ENCODE measurements around the gene CREB3L4.
"Not testable (repeated sequence)": the region's sequence is repeated elsewhere in the genome, so short reads cannot be mapped to it uniquely, and the experiment has no call there.

Gene CREB3L4

GRCh38 chr1:153958111-153958960, 9.4 kb upstream of the CREB3L4 start, which contains the start of gene CRTC2:
Gene CRTC2 (minus strand): TSS chr1:153958612. CDS start chr1:153958497, 115 bp downstream.
- in situ Hi-C loops (cut with HindIII; ENCODE audit: low sequenced_read_pairs), result no loop called here

GRCh38 chr1:153958961-153959260, 8.8 kb upstream of the CREB3L4 start:
- in situ Hi-C loops (cut with HindIII; ENCODE audit: low sequenced_read_pairs), result no loop called here

DNA sequence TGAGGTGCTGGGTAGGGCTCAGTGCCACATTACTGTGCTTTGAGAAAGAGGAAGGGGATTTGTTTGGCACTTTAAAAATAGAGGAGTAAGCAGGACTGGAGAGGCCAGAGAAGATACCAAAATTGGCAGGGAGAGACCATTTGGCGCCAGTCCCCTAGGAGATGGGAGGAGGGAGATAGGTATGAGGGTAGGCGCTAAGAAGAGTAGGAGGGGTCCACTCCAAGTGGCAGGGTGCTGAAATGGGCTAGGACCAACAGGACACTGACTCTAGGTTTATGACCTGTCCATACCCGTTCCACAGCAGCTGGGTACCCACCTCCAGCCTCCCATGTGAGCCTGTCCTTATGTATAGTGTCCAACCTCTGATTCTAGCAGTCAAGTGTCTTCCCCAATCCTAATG, 8.2 kb upstream of the CREB3L4 start:
- in situ Hi-C loops (cut with HindIII; ENCODE audit: low sequenced_read_pairs), result no loop called here

GRCh38 chr1:153960206-153960605, 7.5 kb upstream of the CREB3L4 start:
- in situ Hi-C loops (cut with HindIII; ENCODE audit: low sequenced_read_pairs), result no loop called here

DNA sequence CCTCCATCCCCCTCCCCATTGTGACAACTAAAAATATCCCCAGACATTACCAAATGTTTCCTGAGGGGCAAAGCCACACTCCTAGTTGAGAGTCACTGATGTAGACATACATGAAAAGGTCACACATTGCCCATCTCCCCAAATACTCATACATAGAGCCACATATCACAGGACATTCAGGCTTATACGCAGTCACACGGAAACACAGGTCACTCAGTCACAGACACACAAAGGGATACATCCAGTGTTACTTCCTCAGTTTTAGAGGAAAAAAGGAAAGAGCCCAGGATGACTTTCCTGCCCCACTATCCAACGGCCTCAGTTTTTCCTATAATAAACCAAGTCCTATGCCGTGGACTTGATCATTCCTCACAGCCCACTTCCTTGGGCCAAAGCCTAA, 6.3 kb upstream of the CREB3L4 start:
- in situ Hi-C loops (cut with HindIII; ENCODE audit: low sequenced_read_pairs), result no loop called here

GRCh38 chr1:153962088-153963029, 5.3 kb upstream of the CREB3L4 start:
- in situ Hi-C loops (cut with HindIII; ENCODE audit: low sequenced_read_pairs), result no loop called here

- in situ Hi-C loops (cut with HindIII; ENCODE audit: low sequenced_read_pairs), result no loop called here
Measured at GRCh38 chr1:153963030-153963849, 4.5 kb upstream of the CREB3L4 start, which contains the start of gene SLC39A1. Gene SLC39A1 (minus strand): TSS chr1:153963537. CDS start chr1:153962715, 822 bp downstream.

DNA sequence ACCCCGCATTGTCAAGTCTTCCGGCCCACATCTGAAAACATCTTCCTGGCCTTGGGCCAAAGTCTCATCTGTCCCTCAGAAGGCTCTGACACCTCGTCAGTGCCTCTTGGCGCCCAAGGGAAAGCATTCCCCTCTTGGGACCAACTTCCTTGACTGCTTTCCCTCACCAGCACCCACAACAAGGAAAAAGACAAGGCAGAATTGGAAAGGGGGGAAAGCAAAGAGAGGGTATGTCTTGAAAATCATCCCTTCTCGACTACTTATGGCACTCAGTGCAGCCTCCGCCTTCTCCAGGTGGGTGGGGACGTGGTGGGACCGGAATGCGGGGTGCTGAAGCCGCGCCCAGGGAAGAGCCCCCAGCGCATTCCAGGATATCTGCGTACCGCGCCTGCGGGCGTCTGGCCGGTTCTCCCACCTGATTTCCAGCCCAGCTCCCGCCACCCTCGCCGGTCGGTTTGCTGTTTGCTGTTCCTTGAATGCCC, 3.8 kb upstream of the CREB3L4 start:
- in situ Hi-C loops (cut with HindIII; ENCODE audit: low sequenced_read_pairs), result no loop called here

- in situ Hi-C loops (cut with HindIII; ENCODE audit: low sequenced_read_pairs), result no loop called here
Measured at GRCh38 chr1:153968000-153968363, 280 bp downstream of the CREB3L4 start.

DNA sequence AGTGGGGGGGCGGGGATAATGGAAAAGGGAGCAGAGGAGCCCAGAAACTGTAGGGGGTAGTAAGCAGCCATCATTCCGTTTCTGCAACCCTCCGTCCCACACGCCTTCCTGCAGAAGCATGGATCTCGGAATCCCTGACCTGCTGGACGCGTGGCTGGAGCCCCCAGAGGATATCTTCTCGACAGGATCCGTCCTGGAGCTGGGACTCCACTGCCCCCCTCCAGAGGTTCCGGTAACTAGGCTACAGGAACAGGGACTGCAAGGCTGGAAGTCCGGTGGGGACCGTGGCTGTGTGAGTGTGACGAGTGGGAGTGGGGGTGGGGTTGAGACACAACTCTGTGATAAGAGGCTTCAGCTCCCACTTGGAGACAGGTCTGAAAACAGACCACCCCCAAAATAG, 706 bp downstream of the CREB3L4 start:
- in situ Hi-C loops (cut with HindIII; ENCODE audit: low sequenced_read_pairs), result no loop called here

GRCh38 chr1:153968972-153969371, 1.3 kb downstream of the CREB3L4 start:
- in situ Hi-C loops (cut with HindIII; ENCODE audit: low sequenced_read_pairs), result no loop called here

GRCh38 chr1:153970346-153970745, 2.6 kb downstream of the CREB3L4 start:
- in situ Hi-C loops (cut with HindIII; ENCODE audit: low sequenced_read_pairs), result no loop called here

GRCh38 chr1:153973071-153973470, 5.4 kb downstream of the CREB3L4 start:
- in situ Hi-C loops (cut with HindIII; ENCODE audit: low sequenced_read_pairs), result no loop called here

DNA sequence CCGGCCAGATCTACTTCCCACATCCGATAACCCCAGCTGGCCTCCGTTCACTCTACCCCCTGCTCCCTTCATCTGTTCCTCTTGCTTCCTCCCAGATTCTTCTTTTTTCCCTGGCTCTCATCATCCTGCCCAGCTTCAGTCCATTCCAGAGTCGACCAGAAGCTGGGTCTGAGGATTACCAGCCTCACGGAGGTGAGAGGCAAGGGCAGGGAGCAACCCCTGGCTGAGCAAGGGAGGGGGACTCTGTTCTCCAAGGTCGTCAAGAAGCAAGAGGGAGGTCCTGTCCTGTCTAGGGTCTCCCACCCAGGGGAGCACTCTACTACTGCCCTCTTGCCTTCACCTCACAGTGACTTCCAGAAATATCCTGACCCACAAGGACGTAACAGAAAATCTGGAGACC, 5.8 kb downstream of the CREB3L4 start:
- in situ Hi-C loops (cut with HindIII; ENCODE audit: low sequenced_read_pairs), result no loop called here

DNA sequence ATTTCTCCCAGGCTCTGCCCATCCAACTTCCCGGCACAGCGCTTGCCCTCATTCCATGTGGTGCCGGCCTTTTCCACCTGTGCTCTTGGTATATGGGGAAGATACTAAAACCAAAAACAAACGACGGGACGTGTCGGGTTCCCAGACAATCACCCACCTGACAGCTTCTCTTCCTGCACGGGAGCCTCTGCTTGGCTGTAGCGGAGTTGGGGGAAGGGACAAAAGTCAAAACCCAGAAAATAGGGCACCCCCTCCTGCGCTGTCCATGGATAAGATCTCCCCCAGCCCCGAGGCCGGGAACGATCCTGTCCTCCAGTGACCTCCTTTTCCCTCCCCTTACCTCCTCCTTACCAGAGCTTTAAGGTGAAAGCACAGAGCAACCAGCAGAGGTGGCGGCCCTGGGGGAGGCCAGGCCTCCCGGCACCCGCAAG, 9.1 kb downstream of the CREB3L4 start:
- in situ Hi-C loops (cut with HindIII; ENCODE audit: low sequenced_read_pairs), result no loop called here

- in situ Hi-C loops (cut with HindIII; ENCODE audit: low sequenced_read_pairs), result no loop called here
Measured at GRCh38 chr1:153977250-153978240, 9.8 kb downstream of the CREB3L4 start, which contains the start of gene JTB. Gene JTB (minus strand): TSS chr1:153977674. CDS start chr1:153977252, 422 bp downstream.

- in situ Hi-C loops (cut with HindIII; ENCODE audit: low sequenced_read_pairs), result no loop called here
Measured at GRCh38 chr1:153978274-153978909, 10.7 kb downstream of the CREB3L4 start.

GRCh38 chr1:153979091-153979490, 11.4 kb downstream of the CREB3L4 start:
- in situ Hi-C loops (cut with HindIII; ENCODE audit: low sequenced_read_pairs), result not testable (repeated sequence)

GRCh38 chr1:153981735-153982134, 14.0 kb downstream of the CREB3L4 start:
- in situ Hi-C loops (cut with HindIII; ENCODE audit: low sequenced_read_pairs), result not testable (repeated sequence)
